ENCODE measurements around the gene CCDC33. TPM values are rescaled to one million over a fixed set of nuclear protein-coding genes. Genes with fewer than 3 reads are reported as not detected.

Gene CCDC33
- 1 to 10 TPM; 1.4 to 2.8 (median 1.7) TPM for total RNA-seq

DNA sequence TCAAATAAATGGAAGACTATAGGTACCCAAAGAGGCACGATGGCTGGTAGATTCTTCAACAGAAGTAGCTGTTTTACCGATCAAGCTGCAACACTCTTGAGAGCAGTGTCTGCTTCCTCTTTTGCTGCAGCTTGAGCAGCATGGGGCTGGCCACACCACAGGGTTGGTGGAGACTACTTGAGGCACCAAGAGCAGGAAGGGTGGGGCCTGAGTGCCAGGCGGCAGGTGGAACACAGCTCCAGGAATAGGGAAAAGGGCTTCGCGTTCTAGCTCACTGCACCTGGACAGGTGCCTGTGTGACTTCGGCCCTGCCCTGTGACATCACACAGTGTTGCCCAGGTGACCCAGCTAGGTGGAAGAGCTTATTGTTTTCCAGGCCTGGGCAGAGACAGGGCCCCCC is at the start of gene CCDC33:
CCDC33 (plus strand) TSS at position 365 of the 400 bp plus-strand sequence. CDS start 394 bp downstream, outside the sequence.
- Histone ChIP-seq H3K4me1 (no peaks in the 10 kb centered on the region), H3K4me3 (no peak within 1 kb of the TSS), H3K36me3 (no peaks in the 10 kb centered on the region), H3K9me3 (no peaks in the 10 kb centered on the region), H3K27ac (no peak within 1 kb of the TSS), H3K27me3 (no peaks in the 10 kb centered on the region)
- no peak for DNase-seq
- TF ChIP-seq, protein P1, sequence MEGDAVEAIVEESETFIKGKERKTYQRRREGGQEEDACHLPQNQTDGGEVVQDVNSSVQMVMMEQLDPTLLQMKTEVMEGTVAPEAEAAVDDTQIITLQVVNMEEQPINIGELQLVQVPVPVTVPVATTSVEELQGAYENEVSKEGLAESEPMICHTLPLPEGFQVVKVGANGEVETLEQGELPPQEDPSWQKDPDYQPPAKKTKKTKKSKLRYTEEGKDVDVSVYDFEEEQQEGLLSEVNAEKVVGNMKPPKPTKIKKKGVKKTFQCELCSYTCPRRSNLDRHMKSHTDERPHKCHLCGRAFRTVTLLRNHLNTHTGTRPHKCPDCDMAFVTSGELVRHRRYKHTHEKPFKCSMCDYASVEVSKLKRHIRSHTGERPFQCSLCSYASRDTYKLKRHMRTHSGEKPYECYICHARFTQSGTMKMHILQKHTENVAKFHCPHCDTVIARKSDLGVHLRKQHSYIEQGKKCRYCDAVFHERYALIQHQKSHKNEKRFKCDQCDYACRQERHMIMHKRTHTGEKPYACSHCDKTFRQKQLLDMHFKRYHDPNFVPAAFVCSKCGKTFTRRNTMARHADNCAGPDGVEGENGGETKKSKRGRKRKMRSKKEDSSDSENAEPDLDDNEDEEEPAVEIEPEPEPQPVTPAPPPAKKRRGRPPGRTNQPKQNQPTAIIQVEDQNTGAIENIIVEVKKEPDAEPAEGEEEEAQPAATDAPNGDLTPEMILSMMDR (IDR thresholded peaks at IDR 0.05), result no peak
- peak in 1 of 2 donors; percentile 12 for TF ChIP-seq POLR2A (IDR thresholded peaks at IDR 0.05)
- intact Hi-C loops (cut with DNase I; ENCODE audit: low total_unique reads), result no loop called here

- no peak for DNase-seq
- intact Hi-C loops (cut with DNase I; ENCODE audit: low total_unique reads), result no loop called here
Observed at GRCh38 chr15:74188216-74188615, 47.9 kb upstream of the CCDC33 start.

DNA sequence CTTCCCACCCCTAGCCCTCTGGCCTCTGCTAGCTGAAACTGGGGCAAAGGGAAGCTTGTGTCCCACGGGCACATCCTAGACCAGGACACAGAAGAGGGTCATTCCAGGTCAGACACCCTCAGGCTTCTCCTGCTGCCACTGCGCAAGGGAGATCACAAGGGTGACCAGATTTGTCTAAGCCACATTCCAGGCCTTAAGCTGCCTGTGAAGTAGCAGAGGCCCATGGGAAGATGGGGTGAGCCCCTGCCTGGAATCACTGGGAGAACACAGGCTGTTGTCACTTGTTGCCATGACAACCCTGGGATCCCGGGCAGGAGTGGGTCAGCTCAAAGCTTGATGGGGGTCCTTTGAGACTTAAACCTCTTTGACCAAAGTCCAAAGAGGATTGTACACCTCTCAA is 44.3 kb upstream of the CCDC33 start:
- H3K4me3 ChIP-seq, result no peak overlapping the region
- DNase-seq, result no peak
- intact Hi-C loops (cut with DNase I; ENCODE audit: low total_unique reads), result no loop called here

More at GRCh38 chr15:74188216-74188615, 47.9 kb upstream of the CCDC33 start:
- TF ChIP-seq, protein P1 (IDR thresholded peaks at IDR 0.05), result no peak
- no peak for TF ChIP-seq POLR2A (IDR thresholded peaks at IDR 0.05)
- Histone ChIP-seq H3K4me1 (no peaks in the 10 kb centered on the region), H3K9me3 (no peaks in the 10 kb centered on the region), H3K4me3 (no peak overlapping the region), H3K27me3 (no peaks in the 10 kb centered on the region), H3K36me3 (no peaks in the 10 kb centered on the region), H3K27ac (no peak overlapping the region)

GRCh38 chr15:74192751-74193150 is 43.4 kb upstream of the CCDC33 start:
- DNase-seq, result no peak
- no peak overlapping the region for H3K27ac ChIP-seq
- H3K4me3 ChIP-seq, result no peak overlapping the region
- no peaks in the 10 kb centered on the region for H3K9me3 ChIP-seq
- H3K27me3 ChIP-seq, result no peaks in the 10 kb centered on the region
- intact Hi-C loops (cut with DNase I; ENCODE audit: low total_unique reads), result no loop called here
- TF ChIP-seq, protein P1 (IDR thresholded peaks at IDR 0.05), result no peak
- TF ChIP-seq POLR2A (IDR thresholded peaks at IDR 0.05), result no peak
- H3K36me3 ChIP-seq, result no peaks in the 10 kb centered on the region
- peaks cover 0 to 5% of the 10 kb centered on the region in 2 donors for H3K4me1 ChIP-seq

More for the DNA sequence above, 44.3 kb upstream of the CCDC33 start:
- Histone ChIP-seq H3K4me1 (peaks cover 0 to 5% of the 10 kb centered on the region in 2 donors), H3K27ac (no peak overlapping the region), H3K9me3 (no peaks in the 10 kb centered on the region), H3K36me3 (no peaks in the 10 kb centered on the region), H3K27me3 (no peaks in the 10 kb centered on the region)
- no peak for TF ChIP-seq POLR2A (IDR thresholded peaks at IDR 0.05)
- TF ChIP-seq, protein P1 (IDR thresholded peaks at IDR 0.05), result no peak

- no peak for DNase-seq
- intact Hi-C loops (cut with DNase I; ENCODE audit: low total_unique reads), result no loop called here
- Histone ChIP-seq H3K27ac (no peak overlapping the region), H3K4me1 (peaks cover 0 to 5% of the 10 kb centered on the region in 2 donors), H3K36me3 (no peaks in the 10 kb centered on the region), H3K27me3 (no peaks in the 10 kb centered on the region), H3K4me3 (no peak overlapping the region), H3K9me3 (no peaks in the 10 kb centered on the region)
- no peak for TF ChIP-seq POLR2A (IDR thresholded peaks at IDR 0.05)
- TF ChIP-seq, protein P1 (IDR thresholded peaks at IDR 0.05), result no peak
Observed at GRCh38 chr15:74193299-74193718, 42.8 kb upstream of the CCDC33 start.

Data from uterus (tissue), 4 donors.